IMR-90 (cell line): ENCODE results near the gene NCBP2L. TPM values are rescaled to one million over a fixed set of nuclear protein-coding genes. Genes with fewer than 3 reads are reported as not detected.

Source experiments
- ATAC-seq: fragments of 200-7000 bp; cut with Tn5 transposase; 2 replicates; pipeline ENCODE4 v1.9.1; 2020; ENCODE audit warnings: low read depth, mild to moderate bottlenecking, moderate library complexity
- BruUV-seq: library from RNA; stranded (reverse); fragments of 400-500 nt; replicated peaks from 2 replicates; lab custom pipeline; 2021; lab: Mats Ljungman, UMichigan
- CTCF ChIA-PET: fragments of 300-600 bp; formaldehyde crosslinking; extraction: SDS; loops from one replicate; lab custom pipeline; 2021; ENCODE audit warnings: antibody characterized with exemption; lab: Yijun Ruan, JAX
- POLR2A ChIA-PET: fragments of 300-600 bp; sonication (Branson Sonifier 250); formaldehyde crosslinking; loops from one replicate; lab custom pipeline; 2022; ENCODE audit warnings: antibody characterized with exemption; ENCODE audit not compliant: unreplicated experiment; lab: Charles Lee
- DNase-seq: peaks from one replicate; pipeline ENCODE4 v3.0.0; 2013
- H2AFZ ChIP-seq: replicated peaks from 2 replicates; pipeline ENCODE3; 2013; ENCODE audit warnings: low read length, mild to moderate bottlenecking; ENCODE audit not compliant: poor library complexity
- H2AK5ac ChIP-seq: 2 replicates; pipeline ENCODE4 v1.6.1; 2013; ENCODE audit warnings: low read depth, low read length, inconsistent platforms
- H2AK9ac ChIP-seq: replicated peaks from 2 replicates; pipeline ENCODE3; 2013; ENCODE audit warnings: mild to moderate bottlenecking, low read depth, low read length, moderate library complexity; ENCODE audit not compliant: poor library complexity
- H2BK120ac ChIP-seq: 2 replicates; pipeline ENCODE4 v1.6.1; 2013; ENCODE audit warnings: low read depth, low read length, inconsistent platforms
- H2BK15ac ChIP-seq: 3 replicates; pipeline ENCODE4 v1.6.1; 2013; ENCODE audit warnings: low read depth, low read length, inconsistent platforms
- H2BK20ac ChIP-seq: 2 replicates; pipeline ENCODE4 v1.6.1; 2013; ENCODE audit warnings: low read depth, mild to moderate bottlenecking, inconsistent platforms, low read length, moderate library complexity
- H2BK5ac ChIP-seq: 2 replicates; pipeline ENCODE4 v1.6.1; 2013; ENCODE audit warnings: mild to moderate bottlenecking, low read depth, low read length, inconsistent platforms; ENCODE audit not compliant: poor library complexity, severe bottlenecking
- H3K14ac ChIP-seq: replicated peaks from 2 replicates; pipeline ENCODE4 v1.6.1; 2013; ENCODE audit warnings: low read depth, low read length, inconsistent platforms
- H3K18ac ChIP-seq: 2 replicates; pipeline ENCODE4 v1.6.1; 2013; ENCODE audit warnings: low read depth, low read length, control low read depth
- H3K23ac ChIP-seq: 2 replicates; pipeline ENCODE4 v1.6.1; 2013; ENCODE audit warnings: low read depth, low read length, inconsistent platforms
- H3K27ac ChIP-seq: 2 replicates; pipeline ENCODE4 v1.5.1; 2013; ENCODE audit warnings: mild to moderate bottlenecking, control low read depth, low read length; ENCODE audit not compliant: insufficient read depth
- H3K27me3 ChIP-seq: 2 replicates; pipeline ENCODE4 v1.6.1; 2013; ENCODE audit warnings: low read length; ENCODE audit not compliant: control insufficient read depth, insufficient read depth
- H3K36me3 ChIP-seq: 2 replicates; pipeline ENCODE4 v1.6.1; 2013; ENCODE audit warnings: low read length, mixed read lengths; ENCODE audit not compliant: control insufficient read depth, insufficient read depth
- H3K4ac ChIP-seq: 2 replicates; pipeline ENCODE4 v1.6.1; 2013; ENCODE audit warnings: low read depth, low read length, inconsistent platforms
- H3K4me1 ChIP-seq: 2 replicates; pipeline ENCODE4 v1.6.1; 2013; ENCODE audit warnings: low read length, mixed read lengths; ENCODE audit not compliant: control insufficient read depth, insufficient read depth
- H3K4me2 ChIP-seq: 2 replicates; pipeline ENCODE4 v1.6.1; 2013; ENCODE audit warnings: low read depth, mild to moderate bottlenecking, control low read depth, low read length, moderate library complexity
- H3K4me3 ChIP-seq: 2 replicates; pipeline ENCODE4 v1.5.1; 2013; ENCODE audit warnings: low read depth, mild to moderate bottlenecking, control low read depth, low read length, moderate library complexity; ENCODE audit not compliant: insufficient read depth
- H3K56ac ChIP-seq: 2 replicates; pipeline ENCODE4 v1.6.1; 2013; ENCODE audit warnings: low read length, inconsistent platforms; ENCODE audit not compliant: insufficient read depth; ENCODE audit errors: extremely low read depth
- H3K79me1 ChIP-seq, 2 experiments: 2 replicates each; pipeline ENCODE4 v1.6.1; 2013; ENCODE audit warnings: low read length in 2 of 2, inconsistent platforms in 1 of 2, low read depth in 1 of 2
- H3K9ac ChIP-seq: 2 replicates; pipeline ENCODE4 v1.6.1; 2013; ENCODE audit warnings: low read depth, low read length, control low read depth
- H3K9me1 ChIP-seq: 2 replicates; pipeline ENCODE4 v1.6.1; 2013; ENCODE audit warnings: low read length, inconsistent platforms; ENCODE audit not compliant: insufficient read depth
- H3K9me3 ChIP-seq: 2 replicates; pipeline ENCODE4 v1.6.1; 2013; ENCODE audit warnings: low read length; ENCODE audit not compliant: control insufficient read depth, insufficient read depth
- H4K20me1 ChIP-seq: 2 replicates; pipeline ENCODE4 v1.6.1; 2013; ENCODE audit warnings: low read length, inconsistent platforms; ENCODE audit not compliant: insufficient read depth
- H4K5ac ChIP-seq: 2 replicates; pipeline ENCODE4 v1.6.1; 2013; ENCODE audit warnings: mild to moderate bottlenecking, low read depth, low read length, control low read depth
- H4K8ac ChIP-seq, 2 experiments: 2 replicates each; pipeline ENCODE4 v1.6.1; 2013; ENCODE audit warnings: low read depth in 2 of 2, low read length in 2 of 2, control low read depth in 1 of 2, inconsistent platforms in 1 of 2
- H4K91ac ChIP-seq: 2 replicates; pipeline ENCODE4 v1.6.1; 2013; ENCODE audit warnings: low read depth, low read length, inconsistent platforms; ENCODE audit not compliant: insufficient read depth
- CEBPB ChIP-seq: IDR thresholded peaks from 2 replicates; pipeline ENCODE4 v1.6.1; 2012; ENCODE audit warnings: low read depth, low read length, improper control_type of control experiment
- CHD1 ChIP-seq: IDR thresholded peaks from 2 replicates; pipeline ENCODE4 v1.6.1; 2012; ENCODE audit warnings: low read depth, low read length, improper control_type of control experiment
- CTCF ChIP-seq: conservative IDR thresholded peaks from 2 replicates; pipeline ENCODE4 v1.5.1; 2012; ENCODE audit warnings: mild to moderate bottlenecking, low read depth, low read length, improper control_type of control experiment
- ELK1 ChIP-seq: fragments of 150-350 bp; IDR thresholded peaks from 2 replicates; pipeline ENCODE4 v1.6.1; 2016; ENCODE audit warnings: low read depth, mild to moderate bottlenecking, low read length, moderate library complexity, borderline replicate concordance
- FOS ChIP-seq: fragments of 150-350 bp; IDR thresholded peaks from 2 replicates; pipeline ENCODE4 v1.6.1; 2016; ENCODE audit warnings: low read depth, low read length
- MAFK ChIP-seq: IDR thresholded peaks from 2 replicates; pipeline ENCODE4 v1.6.1; 2012; ENCODE audit warnings: low read depth, low read length, improper control_type of control experiment
- NFE2L2 ChIP-seq: fragments of 150-350 bp; IDR thresholded peaks from 2 replicates; pipeline ENCODE4 v1.6.1; 2016; ENCODE audit warnings: low read depth, mild to moderate bottlenecking, low read length
- POLR2A ChIP-seq: IDR thresholded peaks from 2 replicates; pipeline ENCODE4 v1.6.1; 2012; ENCODE audit warnings: mild to moderate bottlenecking, low read depth, low read length
- RAD21 ChIP-seq: IDR thresholded peaks from 2 replicates; pipeline ENCODE4 v1.6.1; 2012; ENCODE audit warnings: low read length, improper control_type of control experiment
- RFX5 ChIP-seq: IDR thresholded peaks from 2 replicates; pipeline ENCODE4 v1.8.0; 2012; ENCODE audit warnings: low read depth, mild to moderate bottlenecking, low read length, moderate library complexity
- SMC3 ChIP-seq: fragments of 150-350 bp; IDR thresholded peaks from 2 replicates; pipeline ENCODE4 v1.6.1; 2016; ENCODE audit warnings: low read depth, mild to moderate bottlenecking, antibody characterized with exemption, low read length, moderate library complexity
- USF2 ChIP-seq: fragments of 150-350 bp; IDR thresholded peaks from 2 replicates; pipeline ENCODE4 v1.6.1; 2017; ENCODE audit warnings: mild to moderate bottlenecking, antibody characterized with exemption, low read length, low read depth
- WGBS, 2 experiments: methylation state at CpG; one replicate each; pipeline versions ENCODE4 v1.1.5 to v1.1.7; 2013; ENCODE audit warnings: missing lambda C conversion rate in 2 of 2; ENCODE audit not compliant: insufficient read length in 1 of 2; ENCODE audit errors: extremely low coverage in 2 of 2; 5-methylcytosine and 5-hydroxymethylcytosine counted together
- dilution Hi-C: fragments of 300-500 bp; cut with HindIII; formaldehyde crosslinking; loops from one replicate; pipeline ENCODE4 v1.14.3; 2018; ENCODE audit warnings: low sequenced_read_pairs; ENCODE audit not compliant: unreplicated experiment
- in situ Hi-C: fragments of 300-500 bp; cut with MboI; formaldehyde crosslinking; loops from 3 replicates; pipeline ENCODE4 v1.14.3; 2019; ENCODE audit warnings: low sequenced_read_pairs, inconsistent platforms, mixed read lengths
- intact Hi-C: fragments of 100-400 bp; cut with micrococcal nuclease; formaldehyde crosslinking; loops from 2 replicates; pipeline ENCODE4 v1.10.0; 2022
- polyA plus RNA-seq, 3 experiments: library from polyadenylated mRNA; depleted of rRNA; stranded (reverse); fragments of >200 nt; gene quantifications; 2 replicates each; pipeline ENCODE4 v1.2.3, GENCODE V29; 2012; ENCODE audit warnings: low replicate concordance in 1 of 3
- total RNA-seq: library from RNA; depleted of rRNA; stranded (reverse); fragments of >200 nt; gene quantifications from 2 replicates; pipeline ENCODE4 v1.2.3, GENCODE V29; 2012

NCBP2L gene
- total and polyA plus RNA-seq, 2 of the 4 experiments (the other 2 are of a cell fraction) = not detected

DNA sequence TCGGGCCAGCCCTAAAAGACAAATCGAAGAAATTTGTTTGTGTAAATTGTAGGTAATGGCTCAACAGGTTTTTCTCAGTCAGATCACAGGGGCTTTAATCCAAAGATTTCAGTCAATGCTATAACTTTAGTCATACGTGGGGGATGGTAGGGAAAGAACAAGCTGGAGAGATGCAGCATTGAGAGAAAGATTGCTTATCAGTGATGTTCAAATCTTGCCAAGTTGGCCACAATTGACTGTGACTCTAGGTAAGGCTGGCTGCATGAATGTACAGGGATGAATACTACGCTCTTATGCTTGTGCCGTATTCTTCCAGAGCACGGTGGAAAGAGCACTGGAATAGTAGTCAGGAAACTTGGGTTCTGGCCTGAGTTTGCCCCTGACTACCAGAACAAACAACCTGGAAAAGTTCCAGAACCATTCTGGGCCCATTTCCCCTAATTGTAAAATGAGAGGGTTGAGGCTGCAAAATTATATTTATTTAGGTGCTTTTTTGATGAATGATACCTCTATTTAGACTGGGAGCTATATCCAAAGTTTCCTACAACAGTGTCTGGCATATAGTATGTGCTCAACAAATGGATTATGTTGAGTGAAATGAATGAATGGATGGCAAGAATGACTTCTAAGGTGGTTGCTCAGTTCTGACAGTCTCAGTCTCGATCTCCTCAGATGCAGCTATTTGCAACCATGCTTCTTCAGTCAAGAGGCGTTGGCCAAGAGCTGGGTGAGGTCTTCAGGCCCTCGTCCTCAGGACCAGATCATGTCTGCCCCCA lies 46.4 kb upstream of the NCBP2L start:
- Histone ChIP-seq H3K9ac (no peak overlapping the region), H2BK15ac (no peak overlapping the region), H3K27ac (no peak overlapping the region), H2AK5ac (no peak overlapping the region), H2BK20ac (no peak overlapping the region), H2BK5ac (no peak overlapping the region), H3K27me3 (peaks cover 9% of the 10 kb centered on the region), H3K4me3 (no peak overlapping the region), H4K8ac (no peak overlapping the region), H3K4me1 (peaks cover 7% of the 10 kb centered on the region), H3K56ac (no peak overlapping the region), H3K14ac (no peak overlapping the region), H3K9me1 (no peaks in the 10 kb centered on the region), H2AK9ac (no peak overlapping the region), H2BK120ac (no peak overlapping the region), H3K4me2 (no peak overlapping the region), H3K79me1 (no peaks in the 10 kb centered on the region), H2AFZ (peak overlapping the region; percentile 51), H4K5ac (no peak overlapping the region), H3K23ac (no peak overlapping the region), H3K18ac (no peak overlapping the region), H3K9me3 (no peaks in the 10 kb centered on the region), H3K4ac (no peak overlapping the region), H4K91ac (no peak overlapping the region), H3K36me3 (no peaks in the 10 kb centered on the region), H4K20me1 (no peaks in the 10 kb centered on the region; the same call in 1 of the 2 replicates)
- intact Hi-C loops (no loop called here), dilution Hi-C loops (no loop called here), in situ Hi-C loops (no loop called here)
- DNase-seq (peak; percentile 8), ATAC-seq (no peak)
- ChIA-PET CTCF (no interaction called here), POLR2A (no interaction called here)
- BruUV-seq = no TSS peak
- no peak for TF ChIP-seq NFE2L2
- no peak for TF ChIP-seq MAFK
- TF ChIP-seq CTCF = no peak
- no peak for TF ChIP-seq ELK1
- TF ChIP-seq RAD21 = no peak
- TF ChIP-seq CEBPB = no peak
- TF ChIP-seq RFX5 = no peak
- TF ChIP-seq CHD1 = no peak
- TF ChIP-seq USF2 = no peak
- no peak for TF ChIP-seq SMC3
- no peak for TF ChIP-seq POLR2A
- TF ChIP-seq FOS = no peak
- 40% methylated on average over 2 of the region's 9 CpGs; no CpG with 5 or more reads in 1 of the 2 experiments for WGBS, 2 experiments
